ENCODE results near the gene TIMM22. TPM values are rescaled to one million over a fixed set of nuclear protein-coding genes. Genes with fewer than 3 reads are reported as not detected.

TIMM22 gene
- polyA plus RNA-seq, 1 experiment, result 14.3 TPM

- Histone ChIP-seq H3K27me3 (ENCODE audit: control insufficient read depth, insufficient read depth, low read length) (no peaks in the 10 kb centered on the region), H3K36me3 (ENCODE audit: control insufficient read depth, insufficient read depth, low read length) (peaks cover 18% of the 10 kb centered on the region), H3K4me3 (ENCODE audit: low read depth, low read length) (no peak overlapping the region)
- POLR2A ChIA-PET, result no interaction called here
- DNase-seq (ENCODE audit: low read depth), result no peak
- no peak for TF ChIP-seq CTCF (IDR thresholded peaks at IDR 0.05; ENCODE audit: insufficient read depth, low read depth, low read length)
- CTCF ChIA-PET, result interaction anchor here (0.9 kb wide), 1 partner anchor 13 kb away, joined by 3 read pairs; no protein-coding TSS in a partner anchor
Measured at GRCh38 chr17:1012823-1013728, 16.1 kb downstream of the TIMM22 start.

- Histone ChIP-seq H3K4me3 (ENCODE audit: low read depth, low read length) (no peak overlapping the region), H3K27me3 (ENCODE audit: control insufficient read depth, insufficient read depth, low read length) (no peaks in the 10 kb centered on the region), H3K36me3 (ENCODE audit: control insufficient read depth, insufficient read depth, low read length) (peaks cover 15% of the 10 kb centered on the region)
- ChIA-PET CTCF (interaction anchor here (1.4 kb wide), 2 partner anchors 15 to 42 kb away, joined by 3 to 5 read pairs; no protein-coding TSS in a partner anchor), POLR2A (no interaction called here)
- no peak for TF ChIP-seq CTCF (IDR thresholded peaks at IDR 0.05; ENCODE audit: insufficient read depth, low read depth, low read length)
- DNase-seq (ENCODE audit: low read depth), result no peak
Measured at GRCh38 chr17:1013729-1014090, 16.8 kb downstream of the TIMM22 start.

GRCh38 chr17:1018547-1018946, 21.6 kb downstream of the TIMM22 start:
- Histone ChIP-seq H3K36me3 (ENCODE audit: control insufficient read depth, insufficient read depth, low read length) (peaks cover 3% of the 10 kb centered on the region; the same call in 1 of the 2 replicates), H3K27me3 (ENCODE audit: control insufficient read depth, insufficient read depth, low read length) (no peaks in the 10 kb centered on the region), H3K4me3 (ENCODE audit: low read depth, low read length) (no peak overlapping the region)
- no peak for DNase-seq (ENCODE audit: low read depth)
- CTCF ChIA-PET, result interaction anchor here (0.9 to 1.2 kb wide), 3 partner anchors 18 to 139 kb away, joined by 3 read pairs; no protein-coding TSS in a partner anchor
- TF ChIP-seq CTCF (IDR thresholded peaks at IDR 0.05; ENCODE audit: insufficient read depth, low read depth, low read length), result no peak
- POLR2A ChIA-PET, result no interaction called here

- Histone ChIP-seq H3K4me3 (ENCODE audit: low read depth, low read length) (no peak overlapping the region), H3K36me3 (ENCODE audit: control insufficient read depth, insufficient read depth, low read length) (peaks cover 5% of the 10 kb centered on the region), H3K27me3 (ENCODE audit: control insufficient read depth, insufficient read depth, low read length) (no peaks in the 10 kb centered on the region)
- CTCF ChIA-PET, result no interaction called here
- POLR2A ChIA-PET, result no interaction called here
- no peak for DNase-seq (ENCODE audit: low read depth)
- no peak for TF ChIP-seq CTCF (IDR thresholded peaks at IDR 0.05; ENCODE audit: insufficient read depth, low read depth, low read length)
Measured at GRCh38 chr17:1019451-1019850, 22.5 kb downstream of the TIMM22 start.

- H3K36me3 ChIP-seq (ENCODE audit: control insufficient read depth, insufficient read depth, low read length), result peaks cover 8% of the 10 kb centered on the region
- no peak overlapping the region for H3K4me3 ChIP-seq (ENCODE audit: low read depth, low read length)
- CTCF ChIA-PET, result interaction anchor here (1.5 kb wide), 1 partner anchor 35 kb away, joined by 4 read pairs; no protein-coding TSS in a partner anchor
- no peak for TF ChIP-seq CTCF (IDR thresholded peaks at IDR 0.05; ENCODE audit: insufficient read depth, low read depth, low read length)
- POLR2A ChIA-PET, result no interaction called here
- DNase-seq (ENCODE audit: low read depth), result no peak
- no peaks in the 10 kb centered on the region for H3K27me3 ChIP-seq (ENCODE audit: control insufficient read depth, insufficient read depth, low read length)
Measured at GRCh38 chr17:1021147-1021546, 24.2 kb downstream of the TIMM22 start.

All from BJ (cell line).